T47D (cell line): ENCODE results near the gene MT1G.

Experiments
- DNase-seq, 2 experiments: peaks; one replicate each; pipeline versions ENCODE4 v3.0.0 to v3.0.0-alpha.2; 2011 to 2012; ENCODE audit warnings: low read depth in 1 of 2, low spot score in 1 of 2
- JUND ChIP-seq: IDR thresholded peaks from 2 replicates; pipeline ENCODE4 v1.6.1; 2012; ENCODE audit warnings: low read depth
- in situ Hi-C: cut with HindIII; loops from 2 replicates; pipeline ENCODE4 v1.10.0; 2016; ENCODE audit warnings: low sequenced_read_pairs, low pct_unique_long_range_greater_than_20kb

The MT1G gene

GRCh38 chr16:56620339-56620897 lies 47.4 kb downstream of the MT1G start:
- in situ Hi-C loops, result no loop called here
- TF ChIP-seq JUND, result no peak
- no peak for DNase-seq

- in situ Hi-C loops, result no loop called here
- DNase-seq, result no peak
- no peak for TF ChIP-seq JUND
Observed at GRCh38 chr16:56618138-56618537, 49.7 kb downstream of the MT1G start.

GRCh38 chr16:56617212-56618085 lies 50.4 kb downstream of the MT1G start:
- no peak for TF ChIP-seq JUND
- in situ Hi-C loops, result no loop called here
- no peak for DNase-seq
